Keratinocyte (primary cell): ENCODE results near the gene DOCK1. TPM values are rescaled to one million over a fixed set of nuclear protein-coding genes. Genes with fewer than 3 reads are reported as not detected.
A peak's percentile ranks its signal among the peaks of the same experiment; 100 is the strongest.

Experiments used
- DNase-seq: peaks from one replicate; pipeline ENCODE4 v3.0.0-alpha.2; 2011; ENCODE audit warnings: low read depth, missing footprints, low spot score
- FAIRE-seq: peaks from 2 replicates; lab custom pipeline; 2011; peaks lifted over from hg19 to GRCh38; lab: Jason Lieb, UNC
- H2AFZ ChIP-seq: 2 replicates; pipeline ENCODE4 v1.6.0; 2012; ENCODE audit warnings: low read length, control low read depth, inconsistent platforms; ENCODE audit not compliant: control insufficient read depth
- H3K27ac ChIP-seq: 2 replicates; pipeline ENCODE4 v1.5.1; 2011; ENCODE audit warnings: low read length; ENCODE audit not compliant: control insufficient read depth, insufficient read depth
- H3K27me3 ChIP-seq: 3 replicates; pipeline ENCODE4 v1.6.0; 2011; ENCODE audit warnings: low read length; ENCODE audit not compliant: control insufficient read depth, insufficient read depth; ENCODE audit errors: extremely low read depth
- H3K36me3 ChIP-seq, 2 experiments: 2 replicates in 1 of 2; 3 replicates in 1 of 2; pipeline ENCODE4 v1.5.1; 2011; ENCODE audit warnings: low read length in 2 of 2, mild to moderate bottlenecking in 1 of 2; ENCODE audit not compliant: control insufficient read depth in 2 of 2, insufficient read depth in 2 of 2; ENCODE audit errors: extremely low read depth in 1 of 2
- H3K4me1 ChIP-seq: 3 replicates; pipeline ENCODE4 v1.5.1; 2011; ENCODE audit warnings: low read length; ENCODE audit not compliant: control insufficient read depth, insufficient read depth; ENCODE audit errors: extremely low read depth
- H3K4me2 ChIP-seq: 3 replicates; pipeline ENCODE4 v1.6.0; 2011; ENCODE audit warnings: low read depth, low read length; ENCODE audit not compliant: control insufficient read depth, insufficient read depth; ENCODE audit errors: extremely low read depth
- H3K4me3 ChIP-seq, 3 experiments: fragments of 200-600 bp in 1 of 3; sonication (generic) in 1 of 3; 2 replicates in 2 of 3; 3 replicates in 1 of 3; pipeline ENCODE4 v1.5.1; 2011 to 2016; ENCODE audit warnings: low read length in 3 of 3, mild to moderate bottlenecking in 3 of 3, control low read depth in 2 of 3, inconsistent platforms in 1 of 3, low read depth in 1 of 3, mixed read lengths in 1 of 3, mixed run types in 1 of 3, moderate library complexity in 1 of 3; ENCODE audit not compliant: control insufficient read depth in 2 of 3, insufficient read depth in 2 of 3; ENCODE audit errors: extremely low read depth in 1 of 3
- H3K79me2 ChIP-seq: 2 replicates; pipeline ENCODE4 v1.6.0; 2012; ENCODE audit warnings: low read length; ENCODE audit not compliant: control insufficient read depth, insufficient read depth
- H3K9ac ChIP-seq: 3 replicates; pipeline ENCODE4 v1.6.0; 2011; ENCODE audit warnings: low read length; ENCODE audit not compliant: control insufficient read depth, insufficient read depth; ENCODE audit errors: extremely low read depth
- H3K9me1 ChIP-seq: 3 replicates; pipeline ENCODE4 v1.6.0; 2011; ENCODE audit warnings: low read length; ENCODE audit not compliant: control insufficient read depth, insufficient read depth; ENCODE audit errors: extremely low read depth
- H3K9me3 ChIP-seq: 2 replicates; pipeline ENCODE4 v1.5.1; 2012; ENCODE audit warnings: low read depth, low read length; ENCODE audit not compliant: control insufficient read depth
- H4K20me1 ChIP-seq: 3 replicates; pipeline ENCODE4 v1.6.0; 2011; ENCODE audit warnings: low read length; ENCODE audit not compliant: control insufficient read depth, insufficient read depth; ENCODE audit errors: extremely low read depth
- CTCF ChIP-seq, 3 experiments: IDR thresholded peaks in 1 of 3; conservative IDR thresholded peaks in 1 of 3; optimal IDR thresholded peaks in 1 of 3; 2 replicates in 2 of 3; 3 replicates in 1 of 3; pipeline versions ENCODE3 to v1.5.1; 2011; ENCODE audit warnings: low read length in 3 of 3, mild to moderate bottlenecking in 3 of 3, moderate library complexity in 2 of 3, control low read depth in 1 of 3, inconsistent platforms in 1 of 3; ENCODE audit not compliant: insufficient read depth in 2 of 3; ENCODE audit errors: extremely low read depth in 1 of 3
- EZH2 ChIP-seq: IDR thresholded peaks from one replicate; pipeline ENCODE4 v1.6.1; 2012; ENCODE audit warnings: inconsistent platforms, mild to moderate bottlenecking, low read length, moderate library complexity
- dilution Hi-C: fragments of 300-500 bp; cut with MboI; formaldehyde crosslinking; loops from one replicate; pipeline ENCODE4 v1.7.0; 2020; ENCODE audit warnings: low sequenced_read_pairs; ENCODE audit not compliant: extremely low pct_ligation_motif_present
- polyA plus RNA-seq, 5 experiments: library from polyadenylated mRNA; depleted of rRNA in 3 of 5; stranded (reverse) in 3 of 5; stranded (forward) in 1 of 5; unstranded in 1 of 5; fragments of >200 nt; gene quantifications; 1 replicate in 1 of 5; 2 replicates in 3 of 5; 3 replicates in 1 of 5; pipeline versions ENCODE4 v1.2.1 to v1.2.3, GENCODE V29; 2011 to 2012; ENCODE audit warnings: missing spikeins in 2 of 5, low read depth in 1 of 5, low replicate concordance in 1 of 5

The DOCK1 gene
- polyA plus RNA-seq, 1 donor (not counting 4 experiments of a cell fraction or from before 2014, with no cell fraction given), result 15.7 TPM

GRCh38 chr10:127133672-127134500 lies 228.7 kb downstream of the DOCK1 start:
- Histone ChIP-seq H4K20me1 (no peaks in the 10 kb centered on the region), H3K27me3 (no peaks in the 10 kb centered on the region), H3K4me2 (no peak overlapping the region), H3K79me2 (no peaks in the 10 kb centered on the region), H2AFZ (no peak overlapping the region), H3K4me1 (no peaks in the 10 kb centered on the region), H3K9me3 (no peaks in the 10 kb centered on the region), H3K9me1 (no peaks in the 10 kb centered on the region), H3K4me3 (no peak overlapping the region), H3K36me3 (peaks cover 8 to 18% of the 10 kb centered on the region in 2 experiments), H3K27ac (no peak overlapping the region), H3K9ac (no peak overlapping the region)
- DNase-seq (no peak), FAIRE-seq (no peak)
- dilution Hi-C loops, result no loop called here
- TF ChIP-seq EZH2 (no peak), CTCF (optimal IDR thresholded peaks at IDR 0.05 in 1 of 3, IDR thresholded peaks at IDR 0.05 in 1 of 3, conservative IDR thresholded peaks at IDR 0.05 in 1 of 3; ENCODE audit: extremely low read depth in 1 of 3, insufficient read depth in 2 of 3, low read length in 3 of 3) (no peak)

GRCh38 chr10:127135844-127136577 lies 230.8 kb downstream of the DOCK1 start:
- Histone ChIP-seq H4K20me1 (no peaks in the 10 kb centered on the region), H3K9me3 (no peaks in the 10 kb centered on the region), H3K9me1 (no peaks in the 10 kb centered on the region), H3K4me1 (no peaks in the 10 kb centered on the region), H3K4me2 (no peak overlapping the region), H3K4me3 (no peak overlapping the region), H3K79me2 (no peaks in the 10 kb centered on the region), H3K27me3 (no peaks in the 10 kb centered on the region), H2AFZ (no peak overlapping the region), H3K27ac (no peak overlapping the region), H3K36me3 (peaks cover 4 to 11% of the 10 kb centered on the region in 2 experiments), H3K9ac (no peak overlapping the region)
- no peak for TF ChIP-seq EZH2
- TF ChIP-seq CTCF (optimal IDR thresholded peaks at IDR 0.05 in 1 of 3, IDR thresholded peaks at IDR 0.05 in 1 of 3, conservative IDR thresholded peaks at IDR 0.05 in 1 of 3; ENCODE audit: extremely low read depth in 1 of 3, insufficient read depth in 2 of 3, low read length in 3 of 3), result no peak
- peak; percentile 5 for FAIRE-seq
- DNase-seq, result no peak
- dilution Hi-C loops, result no loop called here
